HS-27A (cell line): Measurements from ENCODE around the gene RTN4.
"Not testable (repeated sequence)": the region's sequence is repeated elsewhere in the genome, so short reads cannot be mapped to it uniquely, and the experiment has no call there.

ENCODE experiments used
- DNase-seq: peaks from one replicate; pipeline ENCODE4 v3.0.0-alpha.2; 2012; ENCODE audit warnings: low read depth, missing footprints

RTN4 gene, protein sequence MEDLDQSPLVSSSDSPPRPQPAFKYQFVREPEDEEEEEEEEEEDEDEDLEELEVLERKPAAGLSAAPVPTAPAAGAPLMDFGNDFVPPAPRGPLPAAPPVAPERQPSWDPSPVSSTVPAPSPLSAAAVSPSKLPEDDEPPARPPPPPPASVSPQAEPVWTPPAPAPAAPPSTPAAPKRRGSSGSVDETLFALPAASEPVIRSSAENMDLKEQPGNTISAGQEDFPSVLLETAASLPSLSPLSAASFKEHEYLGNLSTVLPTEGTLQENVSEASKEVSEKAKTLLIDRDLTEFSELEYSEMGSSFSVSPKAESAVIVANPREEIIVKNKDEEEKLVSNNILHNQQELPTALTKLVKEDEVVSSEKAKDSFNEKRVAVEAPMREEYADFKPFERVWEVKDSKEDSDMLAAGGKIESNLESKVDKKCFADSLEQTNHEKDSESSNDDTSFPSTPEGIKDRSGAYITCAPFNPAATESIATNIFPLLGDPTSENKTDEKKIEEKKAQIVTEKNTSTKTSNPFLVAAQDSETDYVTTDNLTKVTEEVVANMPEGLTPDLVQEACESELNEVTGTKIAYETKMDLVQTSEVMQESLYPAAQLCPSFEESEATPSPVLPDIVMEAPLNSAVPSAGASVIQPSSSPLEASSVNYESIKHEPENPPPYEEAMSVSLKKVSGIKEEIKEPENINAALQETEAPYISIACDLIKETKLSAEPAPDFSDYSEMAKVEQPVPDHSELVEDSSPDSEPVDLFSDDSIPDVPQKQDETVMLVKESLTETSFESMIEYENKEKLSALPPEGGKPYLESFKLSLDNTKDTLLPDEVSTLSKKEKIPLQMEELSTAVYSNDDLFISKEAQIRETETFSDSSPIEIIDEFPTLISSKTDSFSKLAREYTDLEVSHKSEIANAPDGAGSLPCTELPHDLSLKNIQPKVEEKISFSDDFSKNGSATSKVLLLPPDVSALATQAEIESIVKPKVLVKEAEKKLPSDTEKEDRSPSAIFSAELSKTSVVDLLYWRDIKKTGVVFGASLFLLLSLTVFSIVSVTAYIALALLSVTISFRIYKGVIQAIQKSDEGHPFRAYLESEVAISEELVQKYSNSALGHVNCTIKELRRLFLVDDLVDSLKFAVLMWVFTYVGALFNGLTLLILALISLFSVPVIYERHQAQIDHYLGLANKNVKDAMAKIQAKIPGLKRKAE

DNA sequence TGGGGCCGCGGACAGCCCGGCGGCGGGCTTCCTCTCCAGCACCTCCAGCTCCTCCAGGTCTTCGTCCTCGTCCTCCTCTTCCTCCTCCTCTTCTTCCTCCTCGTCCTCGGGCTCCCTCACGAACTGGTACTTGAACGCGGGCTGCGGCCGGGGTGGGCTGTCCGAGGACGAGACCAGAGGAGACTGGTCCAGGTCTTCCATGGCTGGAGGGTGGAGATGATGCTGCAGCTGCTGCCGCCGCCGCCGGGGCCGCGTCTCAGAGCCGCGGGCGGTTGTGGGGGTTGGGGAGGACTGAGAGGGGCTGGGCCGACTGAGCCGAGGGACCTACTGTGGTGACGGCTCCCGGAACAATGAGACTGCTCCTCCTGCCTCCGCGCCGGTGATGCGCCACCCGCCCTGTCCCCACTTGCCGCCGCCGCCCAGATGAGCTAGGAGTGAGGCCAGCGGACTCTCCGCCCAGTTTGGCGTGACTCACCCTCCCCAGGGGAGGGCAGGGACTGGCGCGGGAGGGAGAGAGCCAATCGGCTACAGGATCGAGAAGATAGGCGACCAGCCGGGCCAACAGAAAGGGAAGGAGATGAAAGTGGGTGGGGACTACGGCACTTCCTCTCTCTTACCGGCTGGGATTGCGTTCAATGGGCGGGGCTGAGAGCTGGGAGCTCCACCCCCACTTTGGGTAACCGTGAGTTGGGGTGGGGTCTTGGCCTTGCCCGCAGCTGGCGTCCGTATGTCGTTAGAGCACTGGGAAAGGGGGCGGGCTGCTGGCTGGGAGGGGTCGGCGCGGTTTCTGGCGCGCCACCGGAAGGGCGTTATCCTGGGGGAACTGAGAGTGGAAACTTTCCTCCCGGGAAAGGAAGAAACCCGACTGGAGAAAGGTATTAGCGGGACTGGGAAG lies at the start of gene RTN4:
Gene RTN4 (minus strand): TSS at position 352 of the 895 bp plus-strand sequence. CDS start 151 bp downstream, at position 201.
- DNase-seq: peak; percentile 98

DNA sequence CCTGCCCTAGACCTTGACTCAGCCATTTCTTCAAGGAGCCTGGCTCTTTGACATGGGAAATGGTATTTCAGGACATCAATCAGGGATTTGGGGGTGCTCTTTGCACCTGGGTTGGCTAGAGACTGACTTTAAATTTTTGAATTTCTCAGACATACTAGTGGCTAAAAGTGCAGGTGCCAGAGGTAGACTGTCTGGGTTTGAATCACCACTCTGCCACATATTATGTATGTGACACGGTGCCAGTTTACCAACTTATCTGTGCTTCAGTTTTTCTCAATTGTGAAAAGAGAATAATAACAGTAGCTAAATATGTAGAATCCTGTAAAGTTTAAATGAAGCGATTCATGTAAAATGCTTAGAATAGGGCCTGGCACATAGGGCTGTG lies 49.2 kb upstream of the RTN4 start:
- DNase-seq: no peak

DNA sequence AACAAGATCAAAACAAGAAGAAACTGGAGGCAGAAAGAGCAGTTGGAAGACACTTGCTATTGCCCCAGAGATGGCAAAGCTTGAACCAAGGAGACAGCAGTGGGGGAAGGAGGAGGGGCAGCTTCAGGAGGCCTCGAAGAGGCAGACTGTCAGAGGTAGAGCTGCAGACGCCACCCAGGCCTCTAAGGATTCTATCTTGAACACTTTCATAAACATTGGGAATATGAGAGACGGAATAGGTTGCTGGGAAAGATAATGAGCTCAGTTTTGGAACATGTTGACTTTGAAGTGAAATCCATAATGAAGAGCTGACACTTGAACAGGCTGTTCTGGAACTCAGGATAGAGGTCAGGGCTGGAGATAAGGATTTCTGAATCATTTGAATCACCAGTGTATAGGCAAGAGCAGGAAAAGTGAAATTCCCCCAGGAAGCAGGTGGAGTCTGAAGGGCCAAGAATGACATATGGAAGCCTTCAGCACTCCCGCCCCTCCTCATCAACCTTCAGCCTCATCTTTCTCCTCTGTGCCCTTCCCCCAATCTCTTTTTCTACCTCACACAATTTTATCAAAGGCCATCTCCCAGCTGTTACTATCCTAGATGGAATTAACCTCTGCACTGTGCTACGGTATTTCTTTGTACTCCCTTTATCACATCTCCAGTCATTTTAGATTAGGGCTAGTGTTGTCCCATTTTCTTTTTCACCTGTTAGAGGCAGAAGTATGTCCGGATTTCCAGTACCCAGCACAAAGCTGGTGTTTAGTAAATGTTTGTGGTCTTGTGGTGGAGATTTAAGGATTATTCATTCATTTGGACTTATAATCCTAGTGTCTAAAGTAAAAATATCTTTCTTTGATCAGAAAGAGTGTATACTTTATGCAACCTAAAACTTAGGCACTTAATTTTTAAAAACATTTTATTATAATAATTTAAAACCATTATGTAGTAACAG lies 47.5 kb upstream of the RTN4 start:
- DNase-seq: no peak

DNA sequence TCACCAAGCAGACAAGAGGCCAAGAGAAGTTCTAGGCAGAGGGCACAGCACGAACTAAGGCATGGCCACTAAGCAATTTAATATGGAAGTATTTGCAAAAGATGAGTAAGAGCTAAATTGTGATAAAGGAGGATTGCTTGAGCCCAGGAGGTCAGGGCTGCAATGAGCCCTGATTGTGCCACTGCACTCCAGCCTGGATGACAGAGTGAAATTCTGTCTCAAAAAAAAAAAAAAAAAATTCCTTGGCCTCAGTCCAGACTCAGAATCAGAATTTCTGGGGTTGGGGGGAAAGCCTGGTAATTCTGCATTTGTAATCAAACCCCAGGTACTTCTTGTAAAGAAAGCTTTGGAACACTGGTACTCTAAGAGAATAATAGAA lies 46.8 kb upstream of the RTN4 start:
- DNase-seq: no peak

DNA sequence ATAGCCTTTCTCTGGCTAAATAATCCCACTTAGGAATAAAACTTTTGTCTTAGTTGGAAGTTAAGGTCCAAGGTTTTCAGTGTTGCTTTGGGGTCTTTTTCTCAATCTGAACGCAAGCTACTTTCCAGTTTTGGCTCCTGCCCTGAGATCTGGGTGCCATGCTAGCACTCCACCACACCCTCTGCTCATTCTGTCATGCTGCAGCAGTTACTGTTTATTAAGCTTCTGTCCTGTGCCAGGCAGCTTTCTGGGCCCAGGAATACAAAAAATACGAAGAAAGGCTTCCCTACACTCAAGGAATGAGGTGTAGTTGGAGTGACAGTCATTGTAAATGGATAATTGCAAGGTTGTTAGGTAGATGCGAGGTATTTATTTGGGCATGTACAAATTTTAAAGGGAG lies 46.3 kb upstream of the RTN4 start:
- DNase-seq: no peak

DNA sequence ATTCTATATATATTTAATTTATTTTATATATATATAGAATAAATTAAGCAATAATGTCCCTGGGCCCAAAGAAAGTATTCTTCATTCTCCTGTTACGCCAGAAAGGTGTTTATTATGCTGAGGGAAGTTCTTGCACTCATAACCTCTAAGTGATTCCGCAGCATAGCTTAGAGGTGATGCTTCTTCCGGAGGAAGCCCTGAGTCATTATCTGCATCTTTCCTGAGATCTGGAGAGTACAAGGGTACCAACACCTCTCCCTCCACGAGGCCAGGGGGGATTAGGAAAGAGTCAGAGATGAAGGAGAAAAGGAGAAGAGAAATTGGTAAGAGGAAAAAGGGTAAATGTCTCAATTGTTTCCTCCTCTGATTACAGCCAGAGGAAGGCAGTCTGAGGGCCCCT lies 43.1 kb upstream of the RTN4 start:
- DNase-seq: no peak

DNA sequence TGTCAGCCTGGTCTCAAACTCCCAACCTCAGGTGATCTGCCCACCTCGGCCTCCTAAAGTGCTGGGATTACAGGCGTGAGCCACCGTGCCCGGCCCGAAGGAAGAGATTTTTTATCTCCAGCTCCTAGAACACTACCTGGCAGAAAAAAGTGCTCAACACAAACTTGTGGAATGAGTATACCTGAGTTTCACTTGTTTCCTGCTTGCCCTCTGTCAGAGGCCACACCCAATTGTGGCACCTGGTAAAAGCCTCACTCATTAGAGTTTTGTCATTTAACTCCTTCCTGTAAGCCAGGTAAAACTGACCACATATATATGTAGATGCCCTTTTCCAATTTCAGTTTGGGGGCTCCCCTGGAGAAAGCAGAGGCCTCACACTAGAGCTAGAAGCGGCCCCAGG lies 42.2 kb upstream of the RTN4 start:
- DNase-seq: no peak

DNA sequence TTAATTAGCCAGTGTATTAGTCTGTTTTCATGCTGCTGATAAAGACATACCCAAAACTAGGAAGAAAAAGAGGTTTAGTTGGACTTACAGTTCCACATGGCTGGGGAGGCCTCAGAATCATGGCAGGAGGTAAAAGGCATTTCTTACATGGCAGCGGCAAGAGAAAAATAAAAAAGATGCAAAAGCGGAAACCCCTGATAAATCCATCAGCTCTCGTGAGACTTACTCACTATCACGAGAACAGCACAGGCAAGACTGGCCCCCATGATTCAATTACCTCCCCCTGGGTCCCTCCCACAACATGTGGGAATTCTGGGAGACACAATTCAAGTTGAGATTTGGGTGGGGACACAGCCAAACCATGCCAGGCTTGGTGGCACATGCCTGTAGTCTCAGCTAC lies 41.4 kb upstream of the RTN4 start:
- DNase-seq: not testable (repeated sequence)

DNA sequence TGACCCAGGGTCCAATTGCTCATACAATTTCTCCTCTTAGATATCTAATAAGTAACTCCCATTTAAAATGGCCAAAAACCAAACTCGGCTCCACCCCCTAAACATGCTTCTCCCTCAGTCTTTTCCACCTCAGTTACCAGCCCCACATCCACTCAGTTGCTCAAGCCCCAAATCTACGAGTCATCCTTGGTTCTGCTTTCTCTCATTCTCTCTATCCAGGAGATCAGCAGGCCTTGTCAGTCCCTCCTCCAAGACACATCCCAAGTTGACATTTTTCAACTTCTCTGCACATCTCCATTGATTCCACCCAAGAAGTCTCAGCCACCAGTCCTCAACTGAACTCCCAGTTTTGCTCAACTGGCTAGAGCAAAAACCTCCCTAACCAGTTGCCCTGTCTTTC lies 40.5 kb upstream of the RTN4 start:
- no peak for DNase-seq

DNA sequence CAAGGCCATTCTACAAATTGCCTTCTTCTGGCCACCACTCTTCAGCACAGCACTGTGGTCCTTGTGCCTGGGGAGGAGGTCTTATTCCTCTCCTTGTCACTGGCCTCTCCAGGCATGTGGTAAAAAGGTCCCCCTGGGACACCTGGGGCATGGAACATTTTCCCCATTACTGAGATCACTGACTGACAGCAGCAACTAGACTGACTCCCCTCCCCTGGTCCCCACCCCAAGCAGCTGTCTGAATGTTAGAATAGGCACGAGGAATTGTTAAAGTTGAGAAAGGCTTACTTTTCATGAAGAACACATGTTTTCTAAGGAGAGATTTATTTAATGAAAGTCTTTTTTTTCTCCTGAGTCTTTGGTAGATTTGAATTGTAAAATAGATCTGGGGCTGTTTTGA lies 39.5 kb upstream of the RTN4 start:
- DNase-seq: no peak

DNA sequence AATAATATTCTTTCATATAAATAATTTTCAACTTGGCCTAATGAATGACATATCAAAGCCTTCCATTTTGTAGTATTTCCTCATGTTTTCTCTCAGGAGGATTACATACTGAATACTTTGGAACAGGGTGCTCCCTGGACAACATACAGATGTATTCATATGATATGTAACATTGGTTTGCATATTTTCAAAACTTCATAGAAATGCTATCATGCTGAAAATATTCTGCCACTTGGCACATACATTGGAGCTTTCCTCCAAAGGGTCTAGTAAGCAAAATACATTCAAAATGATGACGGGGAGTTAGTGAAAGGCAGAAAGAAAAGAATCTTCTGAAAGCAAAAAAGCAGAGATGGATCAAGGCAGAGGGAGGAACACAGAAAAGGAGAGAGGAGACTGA lies 38.1 kb upstream of the RTN4 start:
- DNase-seq: no peak

DNA sequence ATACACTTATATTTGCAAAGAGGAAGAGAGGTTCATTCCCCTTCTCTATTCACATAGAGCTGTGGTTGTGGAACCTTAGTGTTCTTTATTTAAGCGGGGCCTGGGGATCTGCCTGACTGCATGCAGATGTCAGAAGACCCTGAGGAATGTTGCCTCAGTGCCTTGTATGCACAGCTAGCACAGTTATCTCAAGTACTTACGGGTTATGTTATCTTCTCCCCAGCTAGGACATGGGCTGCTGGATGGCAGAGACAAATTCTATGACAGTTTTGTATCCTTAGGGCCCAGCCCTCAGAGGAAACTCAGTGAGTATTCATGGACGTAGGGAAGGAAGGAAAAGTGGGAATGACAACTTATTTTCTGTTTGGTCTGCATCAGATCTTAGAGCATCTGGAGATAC lies 37.7 kb upstream of the RTN4 start:
- no peak for DNase-seq

DNA sequence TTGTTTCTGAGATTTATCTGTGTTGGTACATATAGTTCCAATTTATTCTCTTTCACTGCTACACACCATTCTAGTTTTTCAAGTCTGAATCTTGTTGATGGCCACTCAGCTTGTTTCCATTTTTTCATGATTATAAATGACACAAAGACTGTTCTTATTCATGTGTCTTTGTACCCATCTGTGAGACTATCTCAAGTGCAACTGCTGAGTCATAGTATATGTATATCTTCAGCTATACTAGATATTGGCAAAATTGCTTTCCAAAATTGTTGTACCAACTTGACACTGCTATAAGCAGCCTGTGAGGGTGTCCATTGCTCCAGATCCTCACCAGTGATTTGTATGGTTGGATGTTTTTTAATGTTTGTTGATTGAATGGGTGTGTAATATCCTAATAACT lies 37.2 kb upstream of the RTN4 start:
- DNase-seq: no peak

DNA sequence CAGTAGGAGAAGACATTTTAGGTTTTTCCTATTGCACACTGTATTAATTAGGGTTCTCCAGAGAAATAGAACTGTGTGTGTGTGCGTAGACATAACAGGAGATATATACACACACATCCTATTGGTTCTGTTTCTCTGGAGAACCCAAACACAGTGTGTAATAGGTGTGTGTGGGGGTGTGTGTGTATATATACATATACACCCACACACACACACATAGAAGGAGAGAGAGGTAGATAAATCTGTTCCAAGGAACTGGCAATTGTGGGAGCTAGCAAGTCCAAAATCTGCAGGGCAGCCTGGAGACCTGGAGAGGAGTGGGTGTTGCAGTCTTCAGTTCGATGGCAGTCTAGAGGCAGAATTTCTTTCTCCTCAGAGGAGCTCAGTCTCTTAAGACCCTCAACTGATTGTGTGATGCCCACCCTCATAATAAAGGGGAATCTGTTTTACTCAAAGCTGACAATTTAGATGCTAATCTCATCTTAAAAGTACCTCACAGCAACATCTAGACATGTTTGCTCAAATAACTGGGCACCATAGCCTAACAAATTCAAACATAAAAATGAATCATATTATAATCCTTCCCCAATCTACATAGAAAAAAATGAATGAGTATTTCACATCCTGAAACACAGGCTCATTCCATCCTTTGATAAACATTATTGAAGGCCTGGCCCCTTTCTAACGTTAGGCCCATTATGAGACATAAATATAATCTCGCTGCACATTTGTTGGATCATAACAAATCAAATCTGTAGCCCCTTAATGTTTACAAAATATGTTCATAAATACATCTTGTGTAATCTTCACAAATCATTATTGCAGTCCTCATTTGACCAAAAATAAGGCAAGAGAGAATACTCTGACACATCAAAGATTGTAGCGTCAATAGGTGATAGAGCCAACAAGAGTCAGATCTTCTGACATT lies 35.1 kb upstream of the RTN4 start:
- no peak for DNase-seq

DNA sequence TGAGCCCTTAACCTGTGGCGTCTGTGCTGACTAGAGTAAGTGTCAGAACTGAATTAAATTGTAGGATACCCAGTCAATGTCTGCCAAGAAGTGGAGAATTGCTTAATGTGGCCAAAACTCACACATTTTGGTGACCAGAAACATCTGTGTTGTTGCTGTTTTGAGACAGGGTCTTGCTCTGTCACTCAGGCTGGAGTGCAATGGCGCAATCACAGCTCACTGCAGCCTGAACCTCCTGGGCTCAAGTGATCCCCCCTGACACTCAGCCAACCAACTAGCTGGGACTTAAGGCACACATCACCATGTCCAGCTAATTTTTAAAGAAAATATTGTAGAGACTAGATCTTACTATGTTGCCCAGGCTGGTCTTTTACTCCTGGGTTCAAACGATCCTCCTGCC lies 34.4 kb upstream of the RTN4 start:
- no peak for DNase-seq

DNA sequence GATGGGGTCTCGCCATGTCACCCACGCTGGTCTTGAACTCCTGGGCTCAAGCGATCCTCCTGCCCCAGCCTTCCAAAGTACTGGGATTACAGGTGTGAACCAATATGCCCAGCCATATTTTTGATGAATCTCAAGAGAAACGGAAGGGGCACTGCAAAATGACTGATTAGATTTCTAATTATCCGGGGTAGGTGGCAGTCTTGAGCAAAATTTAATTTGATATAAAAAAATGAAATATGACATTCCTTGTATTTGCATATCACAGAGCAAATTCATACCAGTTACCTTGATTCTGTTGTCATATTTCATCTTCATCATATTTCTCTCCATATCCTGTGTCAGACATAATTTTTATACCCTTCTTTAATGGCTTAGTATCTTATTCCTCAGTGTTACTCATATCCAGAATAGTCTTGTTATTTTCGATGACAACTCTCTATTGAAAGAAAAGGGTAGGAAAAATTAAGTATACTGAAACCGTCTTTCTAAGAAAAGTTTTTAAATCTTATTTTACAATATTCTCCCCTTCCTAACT lies 30.0 kb upstream of the RTN4 start:
- DNase-seq: no peak

DNA sequence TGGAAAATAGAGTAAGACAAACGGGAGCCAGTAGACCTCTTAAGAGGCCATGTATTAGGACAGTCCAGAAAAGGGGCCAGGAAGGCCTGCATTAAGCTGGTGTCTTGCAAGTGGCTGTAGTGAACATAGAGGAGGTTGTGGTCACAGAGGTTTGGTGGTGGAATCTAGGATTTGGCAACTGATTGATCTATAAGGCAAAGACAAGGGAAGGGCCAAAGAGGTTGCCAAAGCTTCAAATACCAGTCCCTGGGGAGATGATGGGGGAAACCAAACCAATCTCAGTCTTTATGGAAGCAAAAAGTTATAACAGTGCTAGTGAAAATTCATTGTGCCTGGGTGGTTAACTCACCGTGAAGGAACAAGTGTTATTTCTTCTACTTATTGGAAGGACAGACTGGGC lies 28.7 kb upstream of the RTN4 start:
- no peak for DNase-seq

DNA sequence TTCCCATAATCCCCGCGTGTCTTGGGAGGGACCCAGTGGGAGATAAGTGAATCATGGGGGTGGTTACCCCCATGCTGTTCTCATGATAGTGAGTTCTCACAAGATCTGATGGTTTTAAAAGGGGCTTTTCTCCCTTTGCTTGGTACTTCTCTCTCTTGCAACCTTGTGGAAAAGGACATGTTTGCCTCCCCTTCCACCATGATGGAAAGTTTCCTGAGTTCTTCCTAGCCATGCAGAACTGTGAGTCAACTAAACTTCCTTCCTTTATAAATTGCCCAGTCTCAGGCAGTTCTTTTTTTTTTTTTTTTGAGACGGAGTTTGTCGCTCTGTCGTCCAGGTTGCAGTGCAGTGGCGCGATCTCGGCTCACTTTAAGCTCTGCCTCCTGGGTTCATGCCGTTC lies 26.5 kb upstream of the RTN4 start:
- DNase-seq: no peak

DNA sequence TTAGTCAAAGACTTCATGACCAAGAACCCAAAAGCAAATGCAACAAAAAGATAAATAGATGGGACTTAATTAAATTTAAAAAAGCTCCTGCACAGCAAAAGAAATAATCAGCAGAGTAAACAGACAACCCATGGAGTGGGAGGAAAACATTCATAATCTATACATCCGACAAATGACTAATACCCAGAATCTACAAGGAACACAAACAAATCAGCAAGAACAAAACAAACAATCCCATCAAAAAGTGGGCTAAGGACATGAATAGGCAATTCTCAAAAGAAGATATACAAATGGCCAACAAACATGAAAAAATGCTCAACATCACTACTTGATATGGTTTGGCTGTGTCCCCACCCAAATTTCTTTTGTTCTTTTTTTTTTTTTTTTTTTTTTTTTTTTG lies 25.8 kb upstream of the RTN4 start:
- not testable (repeated sequence) for DNase-seq
